ENCODE measurements around the gene ZNF750. TPM values are rescaled to one million over a fixed set of nuclear protein-coding genes. Genes with fewer than 3 reads are reported as not detected.

ZNF750 gene
- total and polyA plus RNA-seq, 7 donors = 0.01 TPM; not detected in 6

GRCh38 chr17:82803185-82803584 lies 36.6 kb downstream of the ZNF750 start:
- TF ChIP-seq EP300 (IDR thresholded peaks at IDR 0.05) = no peak
- TF ChIP-seq POLR2AphosphoS5 (IDR thresholded peaks at IDR 0.05) = no peak
- TF ChIP-seq, protein P1, sequence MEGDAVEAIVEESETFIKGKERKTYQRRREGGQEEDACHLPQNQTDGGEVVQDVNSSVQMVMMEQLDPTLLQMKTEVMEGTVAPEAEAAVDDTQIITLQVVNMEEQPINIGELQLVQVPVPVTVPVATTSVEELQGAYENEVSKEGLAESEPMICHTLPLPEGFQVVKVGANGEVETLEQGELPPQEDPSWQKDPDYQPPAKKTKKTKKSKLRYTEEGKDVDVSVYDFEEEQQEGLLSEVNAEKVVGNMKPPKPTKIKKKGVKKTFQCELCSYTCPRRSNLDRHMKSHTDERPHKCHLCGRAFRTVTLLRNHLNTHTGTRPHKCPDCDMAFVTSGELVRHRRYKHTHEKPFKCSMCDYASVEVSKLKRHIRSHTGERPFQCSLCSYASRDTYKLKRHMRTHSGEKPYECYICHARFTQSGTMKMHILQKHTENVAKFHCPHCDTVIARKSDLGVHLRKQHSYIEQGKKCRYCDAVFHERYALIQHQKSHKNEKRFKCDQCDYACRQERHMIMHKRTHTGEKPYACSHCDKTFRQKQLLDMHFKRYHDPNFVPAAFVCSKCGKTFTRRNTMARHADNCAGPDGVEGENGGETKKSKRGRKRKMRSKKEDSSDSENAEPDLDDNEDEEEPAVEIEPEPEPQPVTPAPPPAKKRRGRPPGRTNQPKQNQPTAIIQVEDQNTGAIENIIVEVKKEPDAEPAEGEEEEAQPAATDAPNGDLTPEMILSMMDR (IDR thresholded peaks at IDR 0.05) = no peak
- TF ChIP-seq POLR2A (IDR thresholded peaks at IDR 0.05) = no peak
- peaks cover 0 to 16% (median 14%) of the 10 kb centered on the region in 4 donors for H3K4me1 ChIP-seq

DNA sequence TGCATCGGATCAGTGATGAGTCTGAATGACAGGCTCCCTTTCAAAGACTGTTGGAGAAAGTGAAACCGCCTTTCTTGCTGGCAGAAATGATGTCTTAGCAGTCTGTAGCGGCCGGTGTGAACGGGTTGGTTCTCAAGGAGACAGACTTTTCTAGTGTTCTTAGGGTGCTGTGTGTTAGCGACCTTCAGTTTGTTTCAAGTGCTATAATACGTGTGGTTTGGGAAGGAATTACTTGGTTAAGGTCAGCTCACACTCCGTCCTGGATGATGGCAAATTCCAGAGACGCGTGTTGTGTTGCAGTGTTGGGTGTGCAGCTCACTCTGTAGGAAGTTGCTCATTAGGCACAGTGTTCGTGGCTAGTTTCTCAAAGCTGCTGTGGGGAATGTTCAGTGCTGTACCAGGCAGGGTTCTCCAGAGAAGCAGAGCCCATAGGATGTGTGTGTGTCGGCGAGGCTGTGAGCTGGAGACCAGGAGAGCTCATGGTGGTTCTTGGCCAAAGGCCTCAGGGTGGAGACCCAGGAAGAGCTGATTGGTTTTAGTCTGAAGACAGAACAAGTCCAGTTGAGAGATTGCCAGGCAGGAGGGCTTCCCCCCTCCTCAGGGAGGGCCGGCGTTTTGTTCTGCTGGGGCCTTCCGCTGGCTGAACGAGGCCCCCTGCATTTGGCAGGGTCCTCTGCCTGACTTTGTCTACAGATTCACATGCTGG lies 37.6 kb downstream of the ZNF750 start:
- Histone ChIP-seq H3K27ac (no peak overlapping the region), H3K4me3 (no peak overlapping the region), H3K4me1 (peaks cover 0 to 16% (median 14%) of the 10 kb centered on the region in 4 donors), H3K27me3 (no peaks in the 10 kb centered on the region), H3K9me3 (no peaks in the 10 kb centered on the region), H3K36me3 (peaks cover 0 to 27% (median 6%) of the 10 kb centered on the region in 4 donors)
- 91 to 94% methylated on average over 17 of the region's 17 CpGs for WGBS, 2 donors
- DNase-seq = no peak
- TF ChIP-seq EP300 (IDR thresholded peaks at IDR 0.05) = no peak
- TF ChIP-seq, protein P1 (IDR thresholded peaks at IDR 0.05) = no peak
- no peak for TF ChIP-seq POLR2AphosphoS5 (IDR thresholded peaks at IDR 0.05)
- no peak for TF ChIP-seq POLR2A (IDR thresholded peaks at IDR 0.05)
- intact Hi-C loops (cut with DNase I) = no loop called here

More at GRCh38 chr17:82803185-82803584, 36.6 kb downstream of the ZNF750 start:
- Histone ChIP-seq H3K9me3 (no peaks in the 10 kb centered on the region), H3K27ac (no peak overlapping the region), H3K4me3 (no peak overlapping the region), H3K36me3 (peaks cover 0 to 36% (median 6%) of the 10 kb centered on the region in 4 donors), H3K27me3 (no peaks in the 10 kb centered on the region)
- DNase-seq = no peak
- WGBS, 2 donors = 90 to 92% methylated on average over 9 of the region's 9 CpGs
- intact Hi-C loops (cut with DNase I) = no loop called here

GRCh38 chr17:82801377-82801970 lies 38.3 kb downstream of the ZNF750 start:
- no peaks in the 10 kb centered on the region for H3K9me3 ChIP-seq
- WGBS, 2 donors = 96 to 97% methylated on average over 63 of the region's 63 CpGs
- peaks cover 0 to 19% (median 3%) of the 10 kb centered on the region in 4 donors for H3K36me3 ChIP-seq
- TF ChIP-seq POLR2AphosphoS5 (IDR thresholded peaks at IDR 0.05) = no peak
- no peak for TF ChIP-seq POLR2A (IDR thresholded peaks at IDR 0.05)
- TF ChIP-seq, protein P1 (IDR thresholded peaks at IDR 0.05) = no peak
- no peak for TF ChIP-seq EP300 (IDR thresholded peaks at IDR 0.05)
- DNase-seq = no peak
- H3K27ac ChIP-seq = no peak overlapping the region
- no peak overlapping the region for H3K4me3 ChIP-seq
- H3K27me3 ChIP-seq = no peaks in the 10 kb centered on the region
- peaks cover 0 to 16% (median 14%) of the 10 kb centered on the region in 4 donors for H3K4me1 ChIP-seq
- intact Hi-C loops (cut with DNase I) = no loop called here

GRCh38 chr17:82800885-82801284 lies 38.9 kb downstream of the ZNF750 start:
- 96 to 99% methylated on average over 15 of the region's 15 CpGs for WGBS, 2 donors
- no peak for DNase-seq
- peaks cover 0 to 16% (median 2%) of the 10 kb centered on the region in 4 donors for H3K36me3 ChIP-seq
- H3K27ac ChIP-seq = no peak overlapping the region
- peaks cover 0 to 16% (median 14%) of the 10 kb centered on the region in 4 donors for H3K4me1 ChIP-seq
- no peaks in the 10 kb centered on the region for H3K9me3 ChIP-seq
- no peaks in the 10 kb centered on the region for H3K27me3 ChIP-seq
- H3K4me3 ChIP-seq = no peak overlapping the region
- intact Hi-C loops (cut with DNase I) = no loop called here
- TF ChIP-seq, protein P1 (IDR thresholded peaks at IDR 0.05) = no peak
- TF ChIP-seq POLR2A (IDR thresholded peaks at IDR 0.05) = no peak
- no peak for TF ChIP-seq EP300 (IDR thresholded peaks at IDR 0.05)
- no peak for TF ChIP-seq POLR2AphosphoS5 (IDR thresholded peaks at IDR 0.05)
